Activated CD4-positive, alpha-beta T cell treated with anti-CD3 and anti-CD28 coated beads, Interleukin-2, Interleukin-4, amounts not matched to agents 100 ng/mL and 50 ng/mL, durations not matched to agents 16 hours and 8 hours (primary cell): Measurements from ENCODE around the gene ZC3H18.
"Not testable (repeated sequence)": the region's sequence is repeated elsewhere in the genome, so short reads cannot be mapped to it uniquely, and the experiment has no call there.

ENCODE experiments used
- DNase-seq: peaks from one replicate; pipeline ENCODE4 v3.0.0-alpha.2; 2020; ENCODE audit warnings: low spot score

The ZC3H18 gene

DNA sequence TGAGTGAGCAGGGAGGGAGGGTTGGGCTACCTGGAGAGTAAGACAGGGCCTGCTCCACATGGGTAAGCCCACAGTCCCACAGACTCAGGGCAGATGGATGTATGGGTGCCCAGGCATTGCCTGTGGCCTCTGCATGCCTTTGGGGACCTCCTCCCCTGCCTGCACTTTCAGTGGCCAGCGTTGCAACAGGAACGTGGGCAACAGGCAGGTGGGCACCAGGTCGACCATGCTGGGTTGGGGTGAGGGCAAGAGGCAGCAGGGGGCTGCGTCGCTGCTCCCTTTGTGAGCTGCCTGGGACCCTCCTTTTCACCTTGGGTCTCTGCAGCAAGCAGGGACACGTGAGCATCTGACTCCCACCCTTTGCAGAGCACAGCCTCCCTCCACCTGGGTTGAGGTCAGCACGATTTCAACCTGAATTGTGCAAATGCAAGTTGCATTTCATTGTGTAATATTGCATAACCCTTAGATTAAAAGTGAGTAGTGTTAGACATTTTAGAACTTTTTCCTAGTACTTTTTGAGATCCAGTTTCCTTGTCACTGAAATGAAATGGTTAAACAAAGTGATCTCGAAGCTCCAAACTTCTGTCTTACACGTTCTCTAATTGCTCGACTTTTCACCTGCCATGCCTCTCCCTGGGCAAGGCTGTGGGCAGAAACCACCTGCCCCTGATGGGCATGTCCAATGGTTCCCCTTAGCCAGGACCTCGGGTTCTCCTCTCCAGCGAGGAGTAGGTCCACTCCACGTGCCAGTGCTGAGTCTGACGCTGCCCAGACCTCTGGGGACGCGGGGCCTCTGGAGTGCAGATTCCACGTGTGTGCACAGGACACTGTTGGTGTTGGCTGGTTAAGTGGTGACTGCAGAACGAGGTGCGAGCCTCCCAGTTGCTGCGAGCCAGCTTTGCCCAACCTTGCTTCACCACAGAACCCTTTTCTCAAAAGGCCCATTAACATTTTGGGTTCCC lies 35.3 kb downstream of the ZC3H18 start:
- no peak for DNase-seq

DNA sequence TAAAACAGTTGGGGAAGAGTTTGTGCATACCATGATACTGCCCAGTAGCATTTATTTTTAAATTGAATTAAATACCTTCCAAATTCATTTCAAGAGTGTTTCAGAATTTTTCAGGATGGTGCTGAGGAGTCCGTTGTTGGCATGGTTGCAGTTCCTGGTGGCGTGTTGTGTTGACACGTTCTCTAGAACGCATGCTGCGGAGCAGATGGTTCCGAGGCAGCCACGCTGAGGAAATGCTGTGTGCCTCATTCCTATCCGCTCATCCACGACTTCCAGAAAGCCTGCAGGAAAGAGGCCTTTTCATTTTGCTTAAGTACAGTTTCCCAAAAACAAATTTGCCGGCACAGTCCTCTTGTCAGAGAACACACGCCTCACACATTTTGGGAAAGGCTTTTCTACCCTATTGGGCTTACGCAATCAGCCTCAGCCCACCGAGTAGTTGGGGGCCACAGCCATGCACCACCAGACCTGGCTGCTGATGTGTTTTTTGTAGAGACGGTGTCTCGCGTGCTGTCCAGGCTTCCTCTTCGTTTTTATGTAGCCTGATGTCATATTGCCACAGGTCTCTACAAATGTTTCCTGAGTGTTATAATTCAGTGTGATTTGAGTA lies 36.0 kb downstream of the ZC3H18 start:
- no peak for DNase-seq

DNA sequence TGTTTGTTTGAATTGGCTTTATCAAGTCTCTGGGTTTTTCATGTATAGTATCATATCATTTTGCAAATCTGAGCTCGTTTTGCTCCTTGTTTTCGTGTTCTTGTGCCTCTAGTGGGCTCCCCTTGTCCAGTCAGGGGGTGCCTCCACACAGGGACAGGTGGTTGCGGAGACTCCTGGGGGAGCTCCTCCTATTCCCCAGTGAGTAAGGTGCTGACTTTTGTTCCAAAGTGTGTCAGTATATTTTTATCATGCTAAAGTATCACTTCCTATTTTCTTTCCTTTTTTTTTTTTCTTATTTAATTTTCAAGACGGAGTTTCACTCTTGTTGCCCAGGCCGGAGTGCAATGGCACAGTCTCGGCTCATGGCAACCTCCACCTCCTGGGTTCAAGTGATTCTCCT lies 37.9 kb downstream of the ZC3H18 start:
- no peak for DNase-seq

DNA sequence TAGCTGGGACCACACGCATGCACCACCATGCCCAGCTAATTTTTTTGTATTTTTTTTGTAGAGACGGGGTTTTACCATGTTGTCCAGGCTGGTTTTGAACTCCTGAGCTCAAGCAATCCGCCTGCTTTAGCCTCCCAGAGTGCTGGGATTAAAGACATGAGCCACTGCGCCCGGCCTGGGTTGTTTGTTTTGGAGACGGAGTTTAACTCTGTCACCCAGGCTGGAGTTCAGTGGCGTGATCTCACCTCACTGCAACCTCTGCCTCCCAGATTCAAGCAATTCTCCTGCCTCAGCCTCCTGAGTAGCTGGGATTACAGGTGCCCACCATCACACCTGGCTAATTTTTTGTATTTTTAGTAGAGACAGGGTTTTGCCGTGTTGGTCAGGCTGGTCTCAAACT lies 39.2 kb downstream of the ZC3H18 start:
- not testable (repeated sequence) for DNase-seq

DNA sequence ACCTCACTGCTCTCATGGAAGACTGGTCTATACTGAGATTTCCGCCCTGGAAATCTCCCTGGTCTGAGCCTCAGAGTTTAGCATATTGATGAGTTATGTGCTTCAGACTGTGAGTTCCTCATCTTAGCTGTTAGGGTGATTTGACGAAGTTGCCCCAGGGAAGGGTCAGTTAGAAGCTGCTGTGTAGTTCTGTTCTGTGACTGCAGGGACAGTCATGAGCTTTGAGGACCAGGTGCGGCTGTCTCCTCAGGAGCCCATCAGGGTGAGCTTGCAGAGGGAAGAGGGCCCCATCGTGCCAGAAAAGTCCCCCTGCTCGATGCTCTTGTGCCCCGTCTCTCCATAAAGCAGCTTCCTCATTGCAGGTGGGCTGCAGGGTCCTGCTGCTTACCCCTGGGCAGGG lies 39.9 kb downstream of the ZC3H18 start:
- DNase-seq, result no peak

DNA sequence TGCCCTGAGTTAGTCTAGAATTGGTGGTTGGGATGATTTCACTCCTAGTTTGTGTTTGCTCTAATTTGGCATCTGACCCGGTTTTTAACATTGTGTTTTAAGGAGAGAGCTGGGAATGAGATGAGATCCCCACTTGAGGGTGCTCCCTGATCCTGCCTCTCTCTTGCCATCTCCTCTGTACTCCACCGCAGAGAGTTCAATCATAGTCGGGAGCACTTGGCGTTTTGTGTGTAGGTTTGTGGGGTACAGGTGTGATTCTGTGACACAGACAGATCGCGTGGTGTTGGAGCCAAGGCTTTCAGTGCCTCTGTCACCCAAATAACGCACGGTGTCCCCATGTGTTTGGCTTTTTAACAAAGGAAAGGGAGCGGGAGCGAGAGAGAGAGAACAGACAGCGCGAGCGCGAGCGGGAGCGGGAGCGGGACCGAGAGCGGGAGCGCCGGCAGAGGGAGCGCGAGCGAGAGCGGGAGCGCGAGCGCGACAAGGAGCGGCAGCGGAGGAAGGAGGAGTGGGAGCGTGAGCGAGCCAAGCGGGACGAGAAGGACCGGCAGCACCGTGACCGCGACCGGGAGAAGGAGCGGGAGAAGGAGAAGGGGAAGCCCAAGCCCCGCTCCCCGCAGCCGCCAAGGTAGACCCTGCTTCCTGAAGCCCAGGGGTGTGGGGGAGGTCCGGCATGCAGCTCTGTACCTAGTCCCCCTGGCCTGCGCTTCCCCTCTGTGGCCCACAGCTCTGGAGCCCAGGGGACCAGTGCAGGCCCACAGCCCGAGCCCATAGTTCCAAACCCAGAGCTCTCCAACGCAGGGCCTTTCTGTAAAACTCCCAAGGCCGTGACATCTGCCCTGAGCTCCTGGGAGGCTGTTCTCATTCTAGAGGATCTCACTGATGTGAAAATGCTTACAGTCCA lies 41.0 kb downstream of the ZC3H18 start:
- no peak for DNase-seq

DNA sequence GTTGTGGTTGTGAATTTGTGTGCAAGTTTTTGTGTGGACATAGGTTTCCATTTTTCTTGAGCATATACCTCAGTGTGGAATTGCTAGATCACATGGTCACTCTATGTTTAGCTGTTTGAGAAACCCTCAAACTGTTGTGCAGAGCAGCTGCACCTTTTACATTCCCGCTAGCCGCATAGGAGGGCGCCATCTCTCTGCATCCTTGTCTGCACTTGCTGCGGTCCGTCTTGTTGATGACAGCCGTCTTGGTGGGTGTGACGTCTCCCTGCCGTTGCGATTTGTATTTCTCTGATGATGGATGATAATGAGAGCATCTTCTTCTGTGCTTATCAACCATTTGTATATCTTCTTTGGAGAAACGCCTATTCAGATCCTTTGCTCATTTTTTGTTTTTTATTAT lies 43.1 kb downstream of the ZC3H18 start:
- no peak for DNase-seq

DNA sequence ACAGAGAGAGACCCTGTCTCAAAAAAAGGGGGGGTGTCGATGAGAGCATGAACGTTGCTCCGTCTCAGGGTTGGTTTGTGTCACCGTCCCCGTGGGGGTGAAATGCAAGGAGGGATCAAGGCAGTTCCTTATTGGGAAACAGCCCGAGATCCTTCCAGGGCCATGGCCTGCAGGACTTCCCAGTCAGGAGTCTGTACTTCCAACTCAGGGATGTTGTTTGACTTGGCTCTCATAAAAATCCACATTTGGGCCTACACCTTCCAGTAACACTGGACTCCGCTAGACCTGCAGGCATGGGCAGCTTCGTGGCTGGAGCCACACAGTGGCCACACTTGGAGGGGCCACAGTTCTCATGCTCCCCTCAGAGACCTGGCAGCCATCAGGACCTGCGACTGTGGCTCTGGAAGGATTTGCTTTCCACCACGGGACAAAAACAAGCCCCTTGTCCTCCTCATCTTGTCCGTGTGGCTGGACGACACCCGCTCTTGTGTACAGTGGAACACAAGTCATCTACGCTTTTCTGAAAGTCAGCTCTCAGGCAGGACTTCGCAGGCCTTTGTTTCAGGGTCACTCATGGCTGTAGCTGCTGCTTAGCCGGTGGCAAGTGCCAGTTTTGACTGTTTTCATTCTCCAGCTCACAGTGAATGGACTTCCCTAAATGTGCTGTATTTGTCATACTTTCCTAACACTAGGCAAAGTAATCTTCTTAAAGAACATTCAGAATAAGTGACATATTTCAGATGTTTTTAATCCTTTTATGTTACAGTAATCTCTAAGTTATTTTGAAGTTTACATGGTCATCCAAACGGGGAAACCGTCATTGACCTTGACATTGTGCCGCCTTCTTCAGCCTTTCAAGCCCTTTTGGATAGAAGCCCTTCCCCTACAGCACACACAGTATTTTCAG lies 44.0 kb downstream of the ZC3H18 start:
- DNase-seq, result no peak

DNA sequence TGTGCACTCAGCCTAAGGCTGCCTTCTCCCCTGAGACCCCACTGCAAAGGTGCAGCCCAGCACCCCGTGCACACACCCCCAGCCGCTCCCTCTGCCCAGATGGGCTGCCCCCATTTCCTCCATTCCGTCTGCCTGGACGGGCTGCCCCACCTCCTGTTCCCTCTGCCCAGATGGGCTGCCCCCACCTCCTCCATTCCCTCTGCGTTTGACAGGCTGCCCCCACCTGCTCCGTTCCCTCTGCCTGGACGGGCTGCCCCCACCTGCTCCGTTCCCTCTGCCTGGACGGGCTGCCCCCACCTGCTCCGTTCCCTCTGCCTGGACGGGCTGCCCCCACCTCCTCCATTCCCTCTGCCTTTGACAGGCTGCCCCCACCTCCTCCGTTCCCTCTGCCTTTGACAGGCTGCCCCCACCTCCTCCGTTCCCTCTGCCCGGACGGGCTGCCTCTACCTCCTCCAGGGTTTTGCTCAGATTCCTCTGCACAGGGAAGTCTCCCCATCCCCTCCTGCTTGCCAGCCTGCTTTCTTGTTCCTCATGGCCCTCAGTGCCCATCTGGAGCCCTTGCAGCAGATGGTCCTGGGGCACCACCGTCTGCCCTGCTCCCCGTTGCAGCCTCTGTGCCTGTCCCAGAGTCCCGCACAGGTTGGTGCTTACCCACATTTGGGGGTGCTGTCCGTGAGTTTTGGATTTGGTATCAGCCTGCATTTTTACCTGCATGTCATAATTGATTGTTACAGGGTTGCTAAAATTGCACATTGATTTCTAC lies 44.8 kb downstream of the ZC3H18 start:
- DNase-seq, result no peak

DNA sequence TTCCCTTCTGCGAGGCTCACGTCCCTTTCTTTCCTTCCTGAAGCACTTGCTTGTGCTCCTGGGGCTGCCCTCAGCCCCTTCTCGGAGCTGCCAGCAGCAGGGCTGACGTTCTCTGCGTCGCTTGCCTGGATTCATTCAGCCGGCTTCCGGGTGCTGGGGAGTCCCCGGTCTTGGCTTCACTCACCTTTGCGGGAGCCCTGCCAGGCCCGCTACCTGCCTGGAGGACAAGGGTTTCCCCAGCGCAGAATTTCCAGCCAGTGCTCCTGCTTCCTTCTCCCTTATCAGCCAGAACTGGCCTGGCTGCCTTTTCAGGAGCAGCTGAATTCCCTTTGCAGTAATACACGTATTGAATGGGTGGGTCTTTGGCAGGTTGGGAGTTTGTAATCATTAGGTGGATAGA lies 46.1 kb downstream of the ZC3H18 start:
- no peak for DNase-seq

DNA sequence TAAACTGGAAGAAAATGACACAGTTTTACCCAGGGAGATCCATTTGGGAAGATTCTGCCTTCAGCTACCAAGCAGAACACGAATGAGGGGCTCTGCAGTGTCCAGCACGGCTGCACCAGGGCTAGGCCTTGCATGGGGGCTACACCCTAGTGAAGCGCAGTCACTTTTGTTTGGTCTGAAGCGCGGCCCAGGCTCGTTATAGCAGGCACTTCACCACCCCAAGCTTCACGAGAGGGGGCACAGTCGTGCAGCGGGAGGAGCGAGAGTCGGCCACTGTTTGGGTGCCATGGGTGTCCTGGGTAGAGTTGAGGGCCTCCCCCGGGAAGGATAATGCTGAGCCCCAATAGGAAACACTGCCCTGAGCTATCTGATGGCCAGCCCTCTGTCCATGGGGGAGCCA lies 46.5 kb downstream of the ZC3H18 start:
- no peak for DNase-seq

DNA sequence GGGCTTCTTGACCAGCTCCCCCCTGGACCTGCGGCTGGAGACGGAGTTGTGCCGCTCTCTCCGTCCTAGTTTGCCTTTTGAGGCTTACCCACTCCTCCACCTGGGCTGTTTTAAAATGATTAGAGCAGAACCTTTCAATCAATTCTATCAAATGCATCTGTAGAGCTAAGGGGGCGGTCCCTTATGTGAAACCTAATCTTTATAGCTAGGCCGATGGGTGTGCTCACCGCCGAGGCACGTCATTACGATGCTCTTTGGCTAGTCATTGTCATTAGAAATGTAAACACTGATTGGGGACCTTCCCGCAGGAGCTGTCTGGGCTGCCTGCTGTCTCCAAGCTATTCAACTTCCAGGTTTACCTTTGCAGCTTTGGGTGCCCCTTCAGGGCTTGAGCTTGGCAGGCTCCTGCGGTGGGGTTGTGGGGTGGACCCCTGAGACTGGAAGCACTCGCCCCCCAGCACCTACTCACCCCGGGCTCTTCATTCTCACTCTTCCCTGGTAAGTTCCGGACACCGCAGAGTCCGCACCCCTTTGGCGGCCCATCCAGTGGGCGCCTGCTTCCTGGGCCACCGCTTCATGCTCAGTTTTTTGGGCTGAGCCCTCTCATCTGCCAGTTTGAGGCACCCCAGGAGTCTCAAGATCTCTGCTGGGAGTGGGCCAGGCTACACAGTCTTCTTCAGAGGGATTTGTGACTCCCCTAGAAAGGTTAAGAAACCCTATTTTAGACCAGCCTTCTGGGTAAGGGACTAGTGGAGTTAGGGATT lies 47.2 kb downstream of the ZC3H18 start:
- no peak for DNase-seq

DNA sequence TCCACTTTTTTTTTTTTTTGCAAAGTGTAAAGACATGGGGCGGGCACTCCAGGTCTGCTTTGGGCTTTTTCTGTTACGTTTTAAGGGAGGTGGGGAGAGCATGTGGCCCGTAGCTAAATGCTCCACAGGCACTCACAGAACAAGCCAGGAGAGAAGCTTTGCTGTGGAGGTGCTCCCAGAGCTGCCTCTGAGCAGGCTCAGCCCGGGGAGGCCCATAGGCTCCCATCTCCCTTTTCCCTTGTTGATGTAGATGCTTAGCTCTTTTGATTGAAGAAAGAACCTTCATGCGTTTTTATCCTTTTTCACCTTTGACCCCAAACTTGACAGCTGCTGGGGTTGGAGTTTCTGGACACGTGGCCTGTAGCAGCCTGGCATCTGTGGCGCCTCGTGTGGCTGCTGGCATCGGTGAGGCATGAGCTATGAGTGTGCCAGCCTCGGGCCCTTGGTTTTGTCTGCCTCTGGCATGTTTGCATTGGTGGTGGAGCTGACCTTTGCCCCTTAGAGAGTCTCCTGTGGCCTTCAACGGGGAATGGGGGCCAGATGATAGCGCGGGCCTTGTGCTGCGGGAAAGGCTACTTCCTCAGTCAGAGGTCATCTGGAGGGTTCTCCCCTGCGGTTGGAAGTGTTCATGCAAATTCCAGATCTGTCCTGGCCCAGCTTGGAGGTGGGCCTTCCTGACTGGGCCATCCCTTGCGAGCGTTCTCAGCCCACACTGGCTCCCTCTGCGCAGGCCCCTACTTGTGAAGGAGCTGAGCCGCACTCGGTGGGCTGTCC lies 48.2 kb downstream of the ZC3H18 start:
- DNase-seq, result no peak

DNA sequence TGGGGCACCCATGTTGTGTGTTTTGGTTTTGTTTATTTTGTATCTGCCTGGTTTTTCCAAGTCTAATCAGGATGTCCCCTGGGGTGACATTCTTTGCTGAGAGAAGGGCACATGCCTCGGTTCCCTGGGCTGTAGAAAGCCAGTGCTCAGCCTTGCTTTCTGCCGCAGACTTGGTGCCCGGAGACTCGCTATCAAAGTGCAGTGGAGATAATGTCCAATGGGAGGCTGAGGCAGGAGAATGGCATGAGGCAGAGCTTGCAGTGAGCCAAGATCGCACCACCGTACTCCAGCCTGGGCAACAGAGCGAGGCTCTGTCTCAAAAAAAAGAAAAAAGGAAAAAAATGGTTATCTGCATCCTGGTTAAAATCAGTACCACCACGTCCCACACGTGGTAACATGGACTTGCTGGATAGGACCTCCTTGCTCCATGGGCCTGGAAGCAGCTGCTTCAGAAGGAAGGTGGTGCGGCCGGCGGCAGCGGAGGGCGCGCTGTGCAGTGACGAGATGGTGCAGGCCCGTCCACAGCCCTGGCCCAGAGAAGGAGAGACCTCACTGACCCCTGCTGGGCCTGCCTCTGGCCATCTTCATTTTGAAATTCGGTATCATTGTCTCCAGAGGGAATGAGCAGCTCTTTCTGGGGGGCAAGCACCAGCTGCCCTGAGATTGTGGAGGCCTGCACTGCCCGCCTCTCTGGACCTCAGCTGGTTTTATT lies 48.9 kb downstream of the ZC3H18 start:
- DNase-seq, result no peak

DNA sequence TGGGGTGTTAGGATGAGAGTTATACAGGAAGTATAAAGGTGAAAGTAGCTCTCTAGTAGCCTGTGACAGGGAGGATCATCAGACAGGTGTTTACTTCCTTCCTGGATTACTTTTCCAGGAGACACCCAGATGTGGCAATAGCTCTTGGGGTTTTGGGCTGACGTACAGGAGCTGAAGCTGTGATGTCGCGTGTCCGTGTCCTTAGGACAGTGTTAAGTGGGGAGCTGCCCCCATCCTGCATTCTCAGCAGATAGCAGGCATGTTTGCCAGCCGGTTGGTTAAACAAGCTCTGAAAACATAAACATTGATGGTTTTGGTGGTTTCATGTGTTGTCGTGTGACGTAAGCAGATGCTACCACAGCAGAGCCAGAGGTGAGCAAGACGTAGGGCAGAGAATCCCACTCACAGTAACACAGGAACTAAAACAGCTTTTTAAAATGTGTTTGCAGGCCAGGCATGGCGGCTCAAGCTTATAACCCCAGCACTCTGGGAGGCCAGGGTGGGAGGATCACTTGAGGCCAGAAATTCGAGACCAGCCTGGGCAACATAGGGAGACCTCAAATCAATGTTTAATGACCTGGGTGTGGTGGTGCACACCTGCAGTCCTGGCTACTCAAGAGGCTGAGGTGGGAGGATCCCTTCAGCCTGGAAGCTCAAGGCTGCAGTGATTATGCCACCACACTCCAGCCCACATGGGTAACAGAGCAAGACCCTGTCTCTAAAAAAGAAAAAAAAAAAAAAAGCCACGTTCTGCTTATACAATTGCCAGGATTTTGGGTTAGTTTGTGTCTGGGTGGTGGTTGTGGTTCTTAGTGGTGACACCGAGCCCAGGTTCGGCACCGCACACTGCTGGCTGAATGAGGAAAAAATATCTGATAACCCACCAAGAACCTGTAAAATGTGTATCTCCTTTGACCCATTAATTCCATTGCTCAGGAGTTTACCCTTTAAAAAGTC lies 49.9 kb downstream of the ZC3H18 start:
- DNase-seq, result peak; percentile 66

DNA sequence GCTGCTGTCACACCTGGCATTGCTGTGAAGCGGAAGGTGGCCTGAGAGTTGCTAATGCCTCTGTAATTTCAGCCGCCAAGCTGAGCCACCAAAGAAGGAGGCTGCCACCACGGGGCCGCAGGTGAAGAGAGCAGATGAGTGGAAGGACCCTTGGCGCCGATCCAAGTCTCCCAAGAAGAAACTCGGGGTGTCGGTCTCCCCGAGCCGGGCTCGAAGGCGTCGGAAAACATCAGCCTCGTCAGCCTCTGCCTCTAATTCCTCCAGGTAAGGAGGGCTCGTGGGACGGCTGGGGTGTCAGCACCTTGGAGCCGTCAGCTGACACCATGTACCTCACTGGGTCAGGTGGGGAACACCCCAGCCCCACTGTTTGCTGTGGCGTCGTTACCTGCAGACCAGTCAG lies 51.9 kb downstream of the ZC3H18 start:
- DNase-seq, result no peak

DNA sequence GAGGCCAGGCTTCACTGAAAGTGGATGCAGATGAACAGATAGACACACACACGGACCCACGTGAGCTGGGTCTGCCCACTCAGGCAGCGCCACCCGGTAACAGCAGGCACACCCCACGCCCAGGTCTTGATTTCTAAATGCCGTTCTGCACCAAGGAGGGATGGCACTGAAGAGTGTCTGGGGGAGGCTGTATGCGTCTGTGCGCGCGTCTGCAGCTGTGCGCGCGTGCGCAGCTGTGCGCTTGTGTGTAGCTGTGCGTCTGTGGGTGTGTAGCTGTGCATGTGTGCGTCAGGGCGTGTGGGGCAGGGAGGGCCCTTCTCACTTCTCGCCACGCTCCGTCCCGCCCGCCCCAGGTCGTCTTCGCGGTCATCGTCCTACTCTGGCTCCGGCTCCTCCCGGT lies 52.7 kb downstream of the ZC3H18 start:
- no peak for DNase-seq
